Uterus (tissue), 4 donors: ENCODE data around the gene COL5A1. TPM values are rescaled to one million over a fixed set of nuclear protein-coding genes. Genes with fewer than 3 reads are reported as not detected.

ENCODE experiments used
- DNase-seq, 2 donors: peaks; one replicate each; pipeline ENCODE4 v3.0.0-alpha.2; 2019 to 2020
- H3K27ac ChIP-seq, 2 donors: fragments of 200-600 bp; sonication (generic); 1 replicate in 1 of 2; 2 replicates in 1 of 2; pipeline ENCODE4 v1.5.1; 2016 to 2018
- H3K27me3 ChIP-seq, 2 donors: fragments of 200-600 bp; sonication (generic); one replicate each; pipeline ENCODE4 v1.5.1; 2018 to 2019; ENCODE audit warnings: control low read depth in 1 of 2
- H3K36me3 ChIP-seq, 2 donors: fragments of 200-600 bp; sonication (generic); one replicate each; pipeline ENCODE4 v1.5.1; 2019; ENCODE audit warnings: control low read depth in 1 of 2
- H3K4me1 ChIP-seq, 2 donors: fragments of 200-600 bp; sonication (generic); one replicate each; pipeline ENCODE4 v1.5.1; 2018 to 2019; ENCODE audit warnings: control low read depth in 1 of 2
- H3K4me3 ChIP-seq, 2 donors: fragments of 200-600 bp; sonication (generic); 1 replicate in 1 of 2; 2 replicates in 1 of 2; pipeline ENCODE4 v1.5.1; 2018 to 2019; ENCODE audit warnings: mild to moderate bottlenecking in 1 of 2
- H3K9me3 ChIP-seq, 2 donors: fragments of 200-600 bp; sonication (generic); one replicate each; pipeline ENCODE4 v1.5.1; 2019; ENCODE audit warnings: control low read depth in 1 of 2
- CTCF ChIP-seq, 4 experiments: fragments of 200-600 bp in 2 of 4; fragments of 450-650 bp in 2 of 4; sonication (generic) in 2 of 4; IDR thresholded peaks; one replicate each; pipeline ENCODE4 v1.5.1; 2016 to 2019; ENCODE audit warnings: antibody characterized with exemption in 4 of 4, mild to moderate bottlenecking in 2 of 4, moderate library complexity in 1 of 4
- POLR2A ChIP-seq, 2 donors: fragments of 450-650 bp; IDR thresholded peaks; one replicate each; pipeline ENCODE4 v1.6.1; 2016; ENCODE audit warnings: antibody characterized with exemption in 2 of 2, mild to moderate bottlenecking in 1 of 2, moderate library complexity in 1 of 2
- intact Hi-C: fragments of 100-400 bp; cut with DNase I; formaldehyde crosslinking; loops from one replicate; pipeline ENCODE4 v1.15.1; 2023; ENCODE audit warnings: low total_unique reads
- total RNA-seq, 4 donors: library from RNA; depleted of rRNA in 3 of 4; stranded (reverse); fragments of >200 nt in 3 of 4; gene quantifications; one replicate each; pipeline versions ENCODE4 v1.1.0 to v1.2.4, GENCODE V29; 2014 to 2023
- donor health status: DM: yes; HTN: yes; CAD: no.

COL5A1 gene
- total RNA-seq, 4 donors from 2014 or later: 21.2 to 604 (median 129) TPM

GRCh38 chr9:134844821-134845220 lies 203.2 kb downstream of the COL5A1 start:
- H3K27me3 ChIP-seq: no peaks in the 10 kb centered on the region
- TF ChIP-seq CTCF (IDR thresholded peaks at IDR 0.05): no peak
- TF ChIP-seq POLR2A (IDR thresholded peaks at IDR 0.05): no peak
- H3K36me3 ChIP-seq: no peaks in the 10 kb centered on the region
- no peak overlapping the region for H3K4me3 ChIP-seq
- H3K9me3 ChIP-seq: no peaks in the 10 kb centered on the region
- intact Hi-C loops: no loop called here
- H3K4me1 ChIP-seq: no peaks in the 10 kb centered on the region
- no peak overlapping the region for H3K27ac ChIP-seq
- no peak for DNase-seq

GRCh38 chr9:134846187-134846586 lies 204.6 kb downstream of the COL5A1 start:
- DNase-seq: no peak
- Histone ChIP-seq H3K9me3 (no peaks in the 10 kb centered on the region), H3K4me1 (no peaks in the 10 kb centered on the region), H3K36me3 (no peaks in the 10 kb centered on the region), H3K4me3 (no peak overlapping the region), H3K27me3 (no peaks in the 10 kb centered on the region), H3K27ac (no peak overlapping the region)
- intact Hi-C loops: no loop called here
- TF ChIP-seq POLR2A (IDR thresholded peaks at IDR 0.05) (no peak), CTCF (IDR thresholded peaks at IDR 0.05) (no peak)

GRCh38 chr9:134846699-134847098 lies 205.1 kb downstream of the COL5A1 start:
- H3K27ac ChIP-seq: no peak overlapping the region
- intact Hi-C loops: no loop called here
- no peaks in the 10 kb centered on the region for H3K27me3 ChIP-seq
- no peak for TF ChIP-seq POLR2A (IDR thresholded peaks at IDR 0.05)
- no peak for TF ChIP-seq CTCF (IDR thresholded peaks at IDR 0.05)
- H3K9me3 ChIP-seq: no peaks in the 10 kb centered on the region
- no peak overlapping the region for H3K4me3 ChIP-seq
- H3K36me3 ChIP-seq: no peaks in the 10 kb centered on the region
- no peaks in the 10 kb centered on the region for H3K4me1 ChIP-seq
- DNase-seq: no peak

GRCh38 chr9:134847138-134847537 lies 205.5 kb downstream of the COL5A1 start:
- Histone ChIP-seq H3K36me3 (no peaks in the 10 kb centered on the region), H3K27ac (no peak overlapping the region), H3K27me3 (no peaks in the 10 kb centered on the region), H3K9me3 (no peaks in the 10 kb centered on the region), H3K4me1 (no peaks in the 10 kb centered on the region), H3K4me3 (no peak overlapping the region)
- no peak for DNase-seq
- intact Hi-C loops: no loop called here
- TF ChIP-seq CTCF (IDR thresholded peaks at IDR 0.05) (no peak), POLR2A (IDR thresholded peaks at IDR 0.05) (no peak)

GRCh38 chr9:134847752-134848432 lies 206.3 kb downstream of the COL5A1 start:
- TF ChIP-seq POLR2A (IDR thresholded peaks at IDR 0.05) (no peak), CTCF (IDR thresholded peaks at IDR 0.05) (no peak)
- no peak for DNase-seq
- no peaks in the 10 kb centered on the region for H3K36me3 ChIP-seq
- H3K4me1 ChIP-seq: no peaks in the 10 kb centered on the region
- H3K4me3 ChIP-seq: no peak overlapping the region
- intact Hi-C loops: no loop called here
- H3K27ac ChIP-seq: no peak overlapping the region
- no peaks in the 10 kb centered on the region for H3K9me3 ChIP-seq
- no peaks in the 10 kb centered on the region for H3K27me3 ChIP-seq
